ENCODE measurements around the gene NOP53.

- TF ChIP-seq CTCF (conservative IDR thresholded peaks at IDR 0.05; ENCODE audit: low read depth, low read length): no peak
- TF ChIP-seq EZH2 (IDR thresholded peaks at IDR 0.05; ENCODE audit: borderline replicate concordance, low read depth, low read length, poor library complexity, severe bottlenecking): no peak
Observed at GRCh38 chr19:47786566-47786965, 41.2 kb downstream of the NOP53 start.
